GM19468 (cell line): ENCODE data around the gene RPL28.
"Not testable (repeated sequence)": the region's sequence is repeated elsewhere in the genome, so short reads cannot be mapped to it uniquely, and the experiment has no call there.

ENCODE experiments used
- ATAC-seq: cut with Tn5 transposase; IDR thresholded peaks from one replicate; pipeline ENCODE4 v1.9.1; 2021; ENCODE audit warnings: mild to moderate bottlenecking, moderate library complexity, moderate number of reproducible peaks; ENCODE audit not compliant: unreplicated experiment; ENCODE audit errors: extremely low read depth

RPL28 gene

GRCh38 chr19:55443045-55443823 is 57.5 kb downstream of the RPL28 start, which contains the start of gene SHISA7:
Gene SHISA7, minus strand, starts transcription at chr19:55443300. Its CDS starts 437 bp downstream, at chr19:55442863.
- ATAC-seq = no peak

DNA sequence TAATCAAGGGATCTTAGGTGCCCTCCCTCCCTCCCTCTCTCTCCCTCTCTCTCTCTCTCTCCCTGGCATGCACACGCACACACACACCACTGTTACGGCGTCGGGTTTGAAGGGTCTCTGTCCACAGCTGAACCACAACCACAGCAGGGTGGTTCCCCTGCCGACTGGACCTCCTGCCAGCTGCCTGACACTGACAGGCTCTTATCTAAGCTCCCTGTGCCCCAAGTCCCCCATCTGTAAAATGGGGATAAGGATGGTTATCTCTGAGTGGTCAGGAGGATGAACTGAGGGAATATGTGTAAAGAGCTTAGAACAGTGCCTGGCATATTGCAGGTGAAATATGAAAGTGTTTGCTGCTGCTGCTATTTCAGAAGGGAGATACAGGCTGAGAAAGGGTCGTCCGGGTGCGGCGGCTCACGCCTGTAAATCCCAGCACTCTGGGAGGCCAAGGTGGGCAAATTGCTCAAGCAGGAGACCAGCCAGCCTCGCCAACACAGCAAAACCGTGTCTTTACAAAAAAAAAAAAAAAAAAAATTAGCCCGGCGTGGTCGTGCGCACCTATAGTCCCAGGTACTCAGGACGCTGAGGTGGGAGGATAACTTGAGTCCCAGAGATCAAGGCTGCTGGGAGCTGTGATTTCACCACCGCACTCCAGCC is 58.2 kb downstream of the RPL28 start:
- ATAC-seq = no peak

DNA sequence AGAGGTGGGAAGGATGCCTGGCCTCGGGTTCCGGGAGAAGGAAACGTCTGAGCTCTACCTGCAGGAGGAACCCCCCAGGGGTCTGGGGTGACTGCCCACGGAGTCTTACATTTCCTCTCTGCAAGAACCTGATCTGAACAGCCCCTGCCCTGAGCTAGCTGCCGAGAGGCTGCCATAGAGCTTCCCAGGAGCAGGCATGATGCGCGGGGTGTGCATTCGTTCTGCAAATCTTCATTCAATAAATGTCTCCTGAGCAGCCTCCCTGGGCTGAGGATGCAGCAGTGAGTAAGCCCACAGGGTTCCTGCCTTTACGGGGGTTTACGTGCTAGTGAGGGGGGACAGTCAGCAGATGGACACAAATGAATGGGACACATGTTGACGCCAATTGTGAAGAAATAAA is 58.9 kb downstream of the RPL28 start:
- ATAC-seq = no peak

- no peak for ATAC-seq
Measured at GRCh38 chr19:55446060-55446459, 60.3 kb downstream of the RPL28 start.

- no peak for ATAC-seq
Measured at GRCh38 chr19:55447421-55448174, 61.9 kb downstream of the RPL28 start.

GRCh38 chr19:55448175-55448490 is 62.4 kb downstream of the RPL28 start:
- not testable (repeated sequence) for ATAC-seq

DNA sequence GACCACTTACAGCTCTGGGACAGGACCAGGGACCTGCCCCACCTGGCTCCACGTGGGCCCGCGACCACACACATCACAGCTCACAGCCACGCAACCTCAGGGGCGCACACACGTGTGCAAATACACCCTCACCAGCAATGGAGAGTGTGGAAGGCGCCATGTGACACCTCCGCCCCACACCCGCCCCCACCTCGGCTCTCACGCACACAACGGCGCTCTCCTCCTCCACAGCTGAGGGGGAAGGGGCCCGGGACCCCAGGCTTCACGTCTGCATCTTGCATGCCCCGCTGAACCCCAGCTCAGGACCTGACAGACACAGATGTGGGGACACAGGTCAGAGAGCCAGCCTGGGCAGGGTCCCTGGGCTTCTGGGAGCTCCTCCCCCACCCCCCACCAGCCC is 63.7 kb downstream of the RPL28 start:
- no peak for ATAC-seq

DNA sequence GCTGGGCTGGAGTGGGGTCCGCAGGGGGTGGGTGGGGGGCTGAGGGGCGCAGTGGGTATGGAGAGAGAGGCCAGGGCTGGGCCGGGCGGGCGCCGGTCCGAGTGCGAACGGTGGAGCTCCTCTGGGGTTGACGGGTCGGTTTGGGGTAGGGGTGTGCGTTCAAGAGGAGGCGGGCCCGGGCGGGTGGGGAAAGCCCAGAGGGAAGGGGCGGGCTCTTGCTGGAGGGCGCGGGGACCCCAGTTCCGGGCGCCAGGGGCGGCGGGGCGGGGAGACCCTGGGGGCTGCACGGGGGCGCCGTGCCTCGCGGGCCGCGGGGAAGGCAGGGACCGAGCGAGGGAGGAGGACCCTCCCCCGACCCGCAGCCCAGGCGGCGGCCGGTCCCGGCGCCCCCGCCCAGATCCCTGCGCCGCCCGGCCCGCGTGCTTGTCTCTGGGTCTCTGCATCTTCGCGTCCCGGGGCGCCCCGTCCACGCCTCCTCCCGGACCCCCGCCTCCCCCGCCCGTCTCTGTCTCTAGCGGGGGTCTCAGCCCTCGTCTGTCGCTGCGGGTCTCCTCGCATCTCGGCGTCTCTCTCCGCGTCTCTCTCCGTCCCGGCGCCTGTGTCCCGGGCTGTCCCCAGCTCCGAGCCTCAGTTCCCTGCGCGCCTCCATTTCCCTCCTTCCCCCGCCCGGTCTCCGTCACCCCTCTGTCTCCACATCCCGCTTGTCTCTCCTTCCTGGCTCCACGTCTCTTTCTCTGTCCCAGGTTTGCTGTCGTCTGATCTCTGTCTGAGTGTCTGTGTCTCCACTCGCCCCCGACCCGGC is 65.6 kb downstream of the RPL28 start:
- ATAC-seq = no peak

GRCh38 chr19:55451965-55452748 is 66.4 kb downstream of the RPL28 start:
- ATAC-seq = no peak
